Esophagus (tissue), 2 donors: Measurements from ENCODE around the gene REXO2. TPM values are rescaled to one million over a fixed set of nuclear protein-coding genes. Genes with fewer than 3 reads are reported as not detected.

Experiments
- H3K27ac ChIP-seq, 2 donors: one replicate each; pipeline ENCODE4 v1.5.1; 2013; ENCODE audit warnings: low read depth in 2 of 2, mild to moderate bottlenecking in 2 of 2, inconsistent platforms in 1 of 2, low read length in 1 of 2, moderate library complexity in 1 of 2
- H3K27me3 ChIP-seq, 2 donors: one replicate each; pipeline ENCODE4 v1.6.1; 2013; ENCODE audit warnings: low read length in 2 of 2, control low read depth in 1 of 2, mild to moderate bottlenecking in 1 of 2; ENCODE audit not compliant: insufficient read depth in 2 of 2, control insufficient read depth in 1 of 2
- H3K36me3 ChIP-seq, 2 donors: one replicate each; pipeline ENCODE4 v1.6.1; 2013; ENCODE audit warnings: low read length in 1 of 2; ENCODE audit not compliant: control insufficient read depth in 2 of 2, insufficient read depth in 2 of 2
- H3K4me1 ChIP-seq, 2 donors: one replicate each; pipeline ENCODE4 v1.6.1; 2013; ENCODE audit warnings: low read length in 1 of 2; ENCODE audit not compliant: control insufficient read depth in 2 of 2, insufficient read depth in 2 of 2
- H3K4me3 ChIP-seq, 2 donors: one replicate each; pipeline ENCODE4 v1.5.1; 2013; ENCODE audit warnings: low read length in 2 of 2, mild to moderate bottlenecking in 2 of 2, low read depth in 1 of 2, moderate library complexity in 1 of 2
- H3K9me3 ChIP-seq, 2 donors: one replicate each; pipeline ENCODE4 v1.6.1; 2013; ENCODE audit warnings: mild to moderate bottlenecking in 2 of 2, low read depth in 1 of 2, low read length in 1 of 2, moderate library complexity in 1 of 2; ENCODE audit not compliant: control insufficient read depth in 2 of 2, insufficient read depth in 1 of 2
- WGBS, 2 donors: extraction: QIAGEN DNeasy Blood & Tissue Kit; methylation state at CpG; one replicate each; pipeline ENCODE4 v1.1.7; 2013; 5-methylcytosine and 5-hydroxymethylcytosine counted together
- polyA plus RNA-seq, 2 donors: library from polyadenylated mRNA; stranded (reverse); fragments of 200-250 nt; gene quantifications; one replicate each; pipeline ENCODE4 v1.2.3, GENCODE V29; 2013
- donor health status: healthy with polysubstance abuse.
- donor health status: Bipolar disorder and iron deficiency.

The REXO2 gene
- polyA plus RNA-seq, 2 donors = 76.8 to 82.7 TPM

- H3K4me3 ChIP-seq = peak overlapping the region; percentile 92 to 100
- H3K36me3 ChIP-seq = no peaks in the 10 kb centered on the region
- 0% methylated on average over 8 of the region's 8 CpGs for WGBS, 2 donors
- H3K9me3 ChIP-seq = no peaks in the 10 kb centered on the region
- no peaks in the 10 kb centered on the region for H3K27me3 ChIP-seq
- peak overlapping the region; percentile 95 to 99 for H3K27ac ChIP-seq
- H3K4me1 ChIP-seq = no peaks in the 10 kb centered on the region
Measured at GRCh38 chr11:114400915-114401223, 38.4 kb upstream of the REXO2 start.

GRCh38 chr11:114401311-114401710 lies 38.0 kb upstream of the REXO2 start:
- H3K27ac ChIP-seq = no peak overlapping the region
- no peaks in the 10 kb centered on the region for H3K9me3 ChIP-seq
- H3K4me3 ChIP-seq = peak overlapping the region in 1 of 2 donors; percentile 100
- 2% methylated on average over 4 of the region's 4 CpGs for WGBS, 2 donors
- H3K36me3 ChIP-seq = no peaks in the 10 kb centered on the region
- H3K27me3 ChIP-seq = no peaks in the 10 kb centered on the region
- H3K4me1 ChIP-seq = no peaks in the 10 kb centered on the region

- peaks cover 0 to 3% of the 10 kb centered on the region in 2 donors for H3K36me3 ChIP-seq
- no peaks in the 10 kb centered on the region for H3K9me3 ChIP-seq
- peaks cover 0 to 4% of the 10 kb centered on the region in 2 donors for H3K4me1 ChIP-seq
- H3K27ac ChIP-seq = no peak overlapping the region
- no peak overlapping the region for H3K4me3 ChIP-seq
- 86 to 93% methylated on average over 4 of the region's 4 CpGs for WGBS, 2 donors
- H3K27me3 ChIP-seq = no peaks in the 10 kb centered on the region
Measured at GRCh38 chr11:114412946-114413345, 26.3 kb upstream of the REXO2 start.

GRCh38 chr11:114413958-114414357 lies 25.3 kb upstream of the REXO2 start:
- Histone ChIP-seq H3K4me1 (peaks cover 0 to 4% of the 10 kb centered on the region in 2 donors), H3K27ac (no peak overlapping the region), H3K36me3 (peaks cover 0 to 3% of the 10 kb centered on the region in 2 donors), H3K9me3 (no peaks in the 10 kb centered on the region), H3K4me3 (no peak overlapping the region), H3K27me3 (no peaks in the 10 kb centered on the region)
- 88 to 90% methylated on average over 10 of the region's 10 CpGs for WGBS, 2 donors

GRCh38 chr11:114416441-114416961 lies 22.8 kb upstream of the REXO2 start:
- H3K36me3 ChIP-seq = no peaks in the 10 kb centered on the region
- H3K4me1 ChIP-seq = peaks cover 0 to 4% of the 10 kb centered on the region in 2 donors
- peaks cover 0 to 2% of the 10 kb centered on the region in 2 donors for H3K27me3 ChIP-seq
- H3K27ac ChIP-seq = peak overlapping the region; percentile 13 to 25
- no peak overlapping the region for H3K4me3 ChIP-seq
- H3K9me3 ChIP-seq = peaks cover 0 to 2% of the 10 kb centered on the region in 2 donors

- H3K27ac ChIP-seq = no peak overlapping the region
- no peak overlapping the region for H3K4me3 ChIP-seq
- H3K36me3 ChIP-seq = peaks cover 0 to 6% of the 10 kb centered on the region in 2 donors
- H3K9me3 ChIP-seq = no peaks in the 10 kb centered on the region
- no peaks in the 10 kb centered on the region for H3K27me3 ChIP-seq
- 88 to 93% methylated on average over 4 of the region's 4 CpGs for WGBS, 2 donors
- H3K4me1 ChIP-seq = no peaks in the 10 kb centered on the region
Measured at GRCh38 chr11:114426280-114426679, 13.0 kb upstream of the REXO2 start.

- Histone ChIP-seq H3K4me3 (no peak overlapping the region), H3K4me1 (no peaks in the 10 kb centered on the region), H3K27me3 (no peaks in the 10 kb centered on the region), H3K36me3 (peaks cover 0 to 5% of the 10 kb centered on the region in 2 donors), H3K27ac (no peak overlapping the region), H3K9me3 (no peaks in the 10 kb centered on the region)
Measured at GRCh38 chr11:114430290-114430689, 9.0 kb upstream of the REXO2 start.

GRCh38 chr11:114432893-114433292 lies 6.4 kb upstream of the REXO2 start:
- Histone ChIP-seq H3K36me3 (no peaks in the 10 kb centered on the region), H3K27ac (no peak overlapping the region), H3K9me3 (no peaks in the 10 kb centered on the region), H3K4me3 (no peak overlapping the region), H3K27me3 (no peaks in the 10 kb centered on the region), H3K4me1 (no peaks in the 10 kb centered on the region)
- WGBS, 2 donors = 85 to 86% methylated on average over 3 of the region's 3 CpGs

- WGBS, 2 donors = 64 to 74% methylated on average over 4 of the region's 4 CpGs
- Histone ChIP-seq H3K9me3 (no peaks in the 10 kb centered on the region), H3K4me3 (no peak overlapping the region), H3K27me3 (no peaks in the 10 kb centered on the region), H3K27ac (no peak overlapping the region), H3K36me3 (no peaks in the 10 kb centered on the region), H3K4me1 (no peaks in the 10 kb centered on the region)
Measured at GRCh38 chr11:114433376-114433775, 5.9 kb upstream of the REXO2 start.

GRCh38 chr11:114438303-114438702 lies 964 bp upstream of the REXO2 start:
- H3K36me3 ChIP-seq = no peaks in the 10 kb centered on the region
- peak overlapping the region; percentile 22 to 50 for H3K27ac ChIP-seq
- no peaks in the 10 kb centered on the region for H3K9me3 ChIP-seq
- peak overlapping the region in 1 of 2 donors; percentile 96 for H3K4me3 ChIP-seq
- H3K4me1 ChIP-seq = no peaks in the 10 kb centered on the region
- no peaks in the 10 kb centered on the region for H3K27me3 ChIP-seq
- 64 to 70% methylated on average over 6 of the region's 6 CpGs for WGBS, 2 donors
